GM15510 (cell line): Measurements from ENCODE around the gene HIVEP2.

Experiments
- POLR2A ChIP-seq: IDR thresholded peaks from 3 replicates; pipeline ENCODE4 v1.6.1; 2011; ENCODE audit warnings: borderline replicate concordance; ENCODE audit not compliant: insufficient read length; ENCODE audit errors: extremely low read depth

HIVEP2 gene

DNA sequence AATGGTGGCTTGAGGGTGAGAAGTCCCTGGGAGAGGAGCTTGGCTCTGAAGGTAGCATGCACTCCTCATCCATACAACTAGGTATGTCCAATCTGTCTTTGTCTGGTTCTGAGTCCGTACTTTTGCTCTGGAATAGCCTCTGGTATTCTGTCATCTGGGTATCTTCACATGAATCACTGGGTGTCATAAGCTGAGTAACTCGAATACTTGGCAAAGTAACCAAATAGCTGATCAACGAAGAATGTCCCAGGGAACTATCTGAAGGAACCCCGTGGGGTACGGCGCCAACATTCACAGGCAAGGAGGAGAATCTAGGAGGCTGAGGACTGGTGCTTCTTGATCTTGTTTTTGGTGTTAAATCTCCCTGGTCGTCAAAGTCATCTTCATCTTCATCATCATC, 184.8 kb downstream of the HIVEP2 start:
- no peak for TF ChIP-seq POLR2A

DNA sequence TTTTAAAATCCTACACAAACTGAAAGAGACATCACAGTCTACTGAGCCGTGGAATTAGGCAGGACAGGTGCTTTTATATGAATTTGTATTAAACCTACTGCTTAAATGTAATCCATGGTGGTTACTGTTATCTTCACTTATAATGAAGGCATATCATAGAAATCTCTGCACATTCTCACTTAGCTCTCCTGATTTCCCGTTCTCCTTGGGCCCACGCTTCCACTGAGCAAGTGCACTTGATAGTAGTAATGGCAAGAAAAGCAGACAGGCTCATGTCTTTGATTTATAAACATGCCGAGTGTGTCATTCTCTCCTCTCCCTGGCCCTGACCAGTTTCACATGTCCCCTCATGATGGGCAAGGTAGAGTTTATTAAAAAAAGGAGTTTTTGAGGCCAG, 186.3 kb downstream of the HIVEP2 start:
- no peak for TF ChIP-seq POLR2A

DNA sequence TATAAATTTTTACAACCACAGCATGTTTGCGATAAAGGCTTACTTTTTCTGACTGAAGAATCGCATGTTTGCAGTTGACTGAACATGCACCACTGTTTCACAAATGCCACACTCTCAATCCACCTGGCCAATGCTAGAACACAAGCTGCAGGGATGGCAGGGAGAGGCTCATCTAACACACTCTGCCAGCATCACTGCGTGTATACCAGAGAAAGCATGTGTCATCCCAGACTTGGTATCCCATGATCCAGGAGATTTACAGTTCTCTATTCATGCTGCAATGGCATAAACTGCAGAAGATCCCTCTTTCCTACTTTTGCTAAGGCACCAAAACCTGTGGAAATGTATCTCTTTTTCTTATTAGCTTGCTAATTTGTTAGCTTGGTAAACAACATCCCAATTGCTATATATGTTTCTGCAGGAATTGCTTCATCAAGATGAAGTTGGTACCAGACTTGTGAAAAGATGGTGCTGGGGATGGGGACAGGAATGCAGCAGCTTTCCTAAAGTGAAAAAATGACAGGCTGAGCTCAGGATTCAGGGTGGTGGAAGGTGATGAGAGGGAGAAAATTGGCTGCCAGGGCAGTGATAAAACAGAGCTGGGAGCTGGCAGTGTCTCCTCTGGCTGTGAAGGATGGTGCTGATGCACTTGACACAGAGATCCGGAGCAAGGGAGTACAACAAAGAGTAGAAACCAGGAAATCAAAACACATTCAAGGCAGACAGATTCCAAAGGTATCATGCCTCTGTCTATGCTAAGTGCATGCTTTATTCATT, 186.9 kb downstream of the HIVEP2 start:
- TF ChIP-seq POLR2A = no peak

DNA sequence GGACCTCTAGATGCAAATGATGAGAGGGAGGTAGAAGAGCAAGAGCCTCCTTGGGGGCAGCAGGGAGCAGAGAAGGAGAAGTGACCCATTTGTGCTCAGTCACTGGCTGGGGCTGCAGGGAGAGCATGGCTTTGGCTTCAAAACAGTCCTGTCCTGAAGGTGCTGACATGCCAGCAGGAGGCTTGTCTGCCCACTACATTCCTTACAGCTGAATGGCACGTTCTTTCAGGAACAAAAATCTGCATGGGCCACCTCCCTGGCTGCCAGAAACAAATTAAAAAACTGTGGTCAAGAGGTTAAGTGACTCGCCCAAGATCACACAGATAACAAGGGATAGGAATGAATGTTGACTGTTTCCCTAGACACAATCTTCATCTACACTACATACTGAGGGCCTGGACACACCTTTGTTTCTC, 188.8 kb downstream of the HIVEP2 start:
- no peak for TF ChIP-seq POLR2A

DNA sequence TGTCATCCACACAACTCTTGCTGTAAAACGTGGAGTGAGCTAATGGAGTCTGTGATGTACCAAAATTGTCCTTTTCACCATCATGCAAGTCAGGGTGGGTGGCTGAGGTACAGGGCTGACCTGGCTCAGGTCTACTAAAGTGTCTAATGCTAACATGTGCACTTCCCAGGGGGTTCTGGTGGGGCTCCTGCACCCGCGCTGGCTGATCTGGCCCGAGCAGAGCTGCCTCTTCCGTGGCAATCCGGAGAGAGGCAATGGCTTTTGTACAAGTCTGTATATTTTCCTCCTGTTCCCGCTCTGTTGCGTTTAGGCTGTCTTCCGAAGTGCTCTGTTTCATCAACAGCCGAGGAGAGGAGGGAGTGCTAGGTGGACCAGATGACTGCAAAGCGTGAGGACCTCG, 191.8 kb downstream of the HIVEP2 start:
- no peak for TF ChIP-seq POLR2A

DNA sequence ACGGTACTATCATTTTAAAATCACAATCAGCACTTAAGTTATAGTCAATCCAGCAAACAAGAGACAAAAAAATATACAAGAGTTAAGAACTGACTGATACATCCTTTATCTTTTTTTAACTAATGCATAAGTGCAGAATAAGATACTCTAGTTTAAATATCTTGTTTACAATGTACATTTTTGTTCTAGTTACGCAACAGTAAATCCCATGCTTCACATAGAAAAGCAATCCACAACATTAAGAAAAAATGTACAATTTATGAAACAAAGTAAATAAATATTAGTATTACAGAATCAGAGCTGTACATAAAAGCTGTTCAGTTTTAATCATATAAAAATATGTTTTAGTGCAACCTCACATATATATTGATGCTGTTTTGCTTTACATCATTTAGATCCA, 192.6 kb downstream of the HIVEP2 start:
- no peak for TF ChIP-seq POLR2A

DNA sequence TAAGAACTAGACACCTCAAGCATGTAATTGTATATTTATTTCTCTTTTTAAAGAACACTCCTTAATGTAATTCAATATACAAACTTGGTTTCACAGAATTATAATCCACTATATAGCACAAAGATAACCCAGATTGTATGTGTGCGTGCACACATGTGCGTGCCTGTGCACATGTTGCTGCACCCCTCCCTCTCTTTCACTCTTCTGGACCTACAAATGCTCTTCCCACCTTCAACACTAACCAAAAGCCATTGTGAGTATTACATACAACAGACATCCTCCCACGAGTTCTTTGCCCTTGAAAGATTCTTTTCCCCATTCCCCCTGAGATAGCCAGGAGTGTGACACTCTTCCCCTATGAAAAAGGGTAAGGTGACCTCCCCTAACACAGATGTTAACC, 193.5 kb downstream of the HIVEP2 start:
- no peak for TF ChIP-seq POLR2A

DNA sequence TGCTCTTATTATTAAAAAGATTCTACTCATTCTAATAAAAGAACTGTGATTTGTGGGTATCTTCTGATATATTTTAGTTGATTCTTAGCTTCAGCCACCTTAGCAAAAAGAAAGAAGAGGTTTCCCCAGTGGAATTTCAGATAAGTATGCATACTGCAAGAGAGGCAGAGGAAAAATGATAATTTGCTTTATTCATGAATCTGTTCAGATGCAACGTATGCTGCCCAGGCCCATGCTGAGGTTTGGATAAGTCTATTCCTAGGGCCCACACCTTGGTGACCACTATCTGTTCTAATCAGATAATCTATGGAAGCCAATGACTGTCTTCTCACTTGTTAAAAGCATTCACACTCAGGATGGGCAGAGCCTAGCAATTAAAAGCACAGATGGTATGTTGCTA, 194.0 kb downstream of the HIVEP2 start:
- TF ChIP-seq POLR2A = no peak

DNA sequence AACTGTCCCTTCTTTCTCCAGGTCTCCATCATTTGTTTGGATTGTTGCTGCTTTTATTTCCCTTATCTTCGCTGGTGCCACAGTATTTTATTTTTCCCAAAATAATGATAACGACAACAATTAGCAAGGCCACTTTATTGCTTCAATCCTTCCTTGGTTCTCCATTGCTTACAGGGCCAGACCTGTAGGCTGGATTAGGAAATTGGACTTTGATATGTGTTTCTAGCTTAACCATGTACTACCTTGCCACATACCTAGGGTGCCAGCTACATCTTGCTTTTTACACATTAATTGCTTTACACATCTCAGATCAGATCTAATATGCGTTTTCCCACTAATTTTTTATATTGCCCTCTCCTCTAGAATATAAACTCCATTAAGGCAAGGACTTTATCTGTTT, 195.4 kb downstream of the HIVEP2 start:
- no peak for TF ChIP-seq POLR2A

DNA sequence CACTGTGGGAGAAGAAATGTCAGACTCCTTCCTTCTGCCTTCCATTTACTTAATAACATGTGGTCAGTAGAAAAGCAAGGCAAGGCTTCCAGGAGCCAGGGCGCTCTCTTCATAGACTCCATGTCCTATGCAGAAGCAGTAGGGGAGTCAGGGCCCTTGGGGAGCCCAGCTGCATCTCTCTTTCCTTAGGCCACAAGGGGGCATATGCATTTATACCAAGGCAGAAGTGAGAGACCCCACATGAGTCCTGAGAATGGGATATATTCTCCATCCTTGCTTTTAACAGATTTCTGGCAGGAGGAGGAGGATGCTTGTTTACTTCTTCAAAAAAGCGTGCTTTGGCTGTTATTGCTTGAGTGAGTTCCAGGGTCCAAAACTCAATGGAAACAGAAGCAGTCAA, 198.5 kb downstream of the HIVEP2 start:
- TF ChIP-seq POLR2A = no peak

DNA sequence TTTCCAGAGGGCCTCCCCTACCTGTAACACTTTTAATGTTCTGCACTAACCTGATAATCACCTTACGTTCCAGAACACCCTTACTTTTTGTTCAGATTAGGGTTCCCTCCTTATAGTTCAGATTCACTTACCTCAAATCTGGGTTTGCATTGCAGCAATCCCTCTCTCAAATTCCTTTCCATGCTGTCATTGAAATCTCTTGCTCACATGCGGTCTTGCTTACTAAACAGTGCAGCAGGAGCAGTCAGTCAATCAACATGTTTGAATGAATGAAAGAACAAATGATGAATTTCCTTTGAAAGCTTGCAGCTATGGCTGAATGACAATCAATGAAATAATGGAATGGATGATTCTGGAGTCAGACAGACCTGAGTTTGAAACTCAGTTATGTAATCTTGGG, 200.1 kb downstream of the HIVEP2 start:
- TF ChIP-seq POLR2A = no peak

DNA sequence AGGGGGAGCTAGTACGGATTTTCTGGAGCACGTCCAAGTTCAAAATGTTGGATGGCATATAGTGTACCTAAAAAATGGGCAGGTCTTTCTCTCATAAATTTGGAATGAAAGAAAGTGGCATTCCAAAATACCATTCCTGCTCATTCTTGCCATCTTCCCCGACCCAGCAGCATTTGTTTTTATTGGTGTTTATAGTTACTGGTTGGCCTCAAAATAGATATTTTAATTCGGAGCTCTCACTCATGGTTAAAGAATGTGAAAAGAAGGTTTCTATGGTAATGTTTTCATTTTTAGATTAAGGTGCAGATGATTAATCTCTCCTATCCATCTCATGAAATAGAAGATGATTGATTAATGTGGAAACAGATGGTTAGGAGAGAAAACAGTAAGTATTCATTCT, 204.5 kb downstream of the HIVEP2 start:
- no peak for TF ChIP-seq POLR2A

DNA sequence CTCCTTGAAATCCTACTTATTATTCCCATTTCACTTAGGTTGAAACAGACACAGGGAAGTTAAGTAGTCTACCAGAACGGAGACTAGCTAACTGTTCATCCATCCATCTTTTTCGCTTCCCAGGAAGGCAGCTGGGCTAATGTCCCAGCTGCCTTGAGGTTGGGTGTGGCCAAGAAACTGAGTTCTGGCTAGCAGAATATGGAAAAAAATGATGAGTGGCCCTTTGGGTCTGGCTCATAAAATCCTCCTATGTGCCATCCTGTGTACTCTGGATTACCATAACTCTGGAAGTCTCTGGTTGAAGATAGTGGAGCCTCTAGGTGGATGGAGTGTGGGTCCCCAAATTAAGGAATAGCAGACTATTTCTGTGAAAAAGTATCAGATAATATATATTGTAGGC, 206.2 kb downstream of the HIVEP2 start:
- TF ChIP-seq POLR2A = no peak

DNA sequence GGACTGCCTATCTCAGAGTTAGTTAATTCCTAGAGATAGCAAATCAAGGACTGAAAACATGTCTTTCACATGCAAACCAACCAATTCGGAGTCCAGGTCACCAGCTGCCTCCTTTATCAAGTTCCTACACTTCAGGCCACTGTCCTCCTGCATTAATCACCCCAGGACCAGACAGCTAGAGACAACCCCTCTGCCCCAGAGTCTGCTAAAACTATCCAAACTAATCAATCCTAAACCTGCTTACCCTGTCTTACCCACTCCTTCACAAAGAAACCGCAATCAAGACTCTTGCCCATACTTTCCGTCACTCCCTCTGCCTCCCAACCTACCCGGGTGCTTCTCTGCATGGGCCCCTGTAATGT, 207.0 kb downstream of the HIVEP2 start:
- TF ChIP-seq POLR2A = no peak

DNA sequence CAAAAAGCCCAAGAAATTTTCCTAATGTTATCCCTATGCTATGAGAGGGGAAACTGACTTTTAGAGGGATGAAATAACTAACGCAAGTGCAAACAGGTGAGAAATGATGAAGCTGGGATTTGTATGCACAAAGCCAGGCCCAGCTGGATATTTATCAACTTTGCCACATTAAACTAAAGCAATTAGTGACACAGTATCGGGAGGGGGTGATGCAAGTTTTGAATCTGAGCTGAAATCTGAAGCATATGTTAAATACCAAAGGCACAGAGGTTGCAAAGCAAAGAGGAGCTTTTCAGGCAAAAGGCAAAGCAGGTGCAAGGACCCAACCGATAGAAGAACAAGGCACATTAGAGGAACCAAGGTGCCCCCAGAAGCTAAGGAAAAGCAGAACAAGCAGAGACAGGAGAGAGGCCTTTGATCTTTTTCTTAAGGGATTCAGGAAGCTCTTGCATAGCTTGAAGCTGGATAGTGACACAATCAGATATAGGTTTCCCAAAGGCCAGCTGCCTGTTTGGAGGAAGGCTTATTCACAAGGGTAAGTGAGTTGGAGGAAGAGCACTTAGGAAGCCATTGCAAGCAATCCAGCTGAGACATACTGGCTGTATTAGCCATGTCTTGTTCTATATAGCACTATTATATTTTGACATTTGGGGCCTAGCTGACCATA, 207.5 kb downstream of the HIVEP2 start:
- TF ChIP-seq POLR2A = no peak

DNA sequence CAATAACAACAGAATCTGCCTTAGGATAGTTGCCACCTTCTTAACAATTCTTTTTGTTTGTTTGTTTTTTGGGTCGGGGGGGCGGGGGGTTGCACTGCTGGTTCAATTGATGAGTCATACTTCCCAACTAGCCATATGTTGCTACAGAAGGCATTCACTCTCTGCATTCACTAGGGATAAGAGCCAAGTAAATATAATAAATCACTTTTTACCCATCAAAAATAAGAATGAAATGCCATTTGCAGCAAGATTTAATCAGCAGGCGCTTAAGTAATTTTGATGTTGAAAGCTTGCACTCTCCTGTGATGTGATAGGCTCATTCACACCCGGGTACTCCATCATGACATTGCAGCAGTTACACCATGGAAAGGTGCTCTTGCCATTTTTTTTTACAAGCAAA, 209.8 kb downstream of the HIVEP2 start:
- TF ChIP-seq POLR2A = no peak

DNA sequence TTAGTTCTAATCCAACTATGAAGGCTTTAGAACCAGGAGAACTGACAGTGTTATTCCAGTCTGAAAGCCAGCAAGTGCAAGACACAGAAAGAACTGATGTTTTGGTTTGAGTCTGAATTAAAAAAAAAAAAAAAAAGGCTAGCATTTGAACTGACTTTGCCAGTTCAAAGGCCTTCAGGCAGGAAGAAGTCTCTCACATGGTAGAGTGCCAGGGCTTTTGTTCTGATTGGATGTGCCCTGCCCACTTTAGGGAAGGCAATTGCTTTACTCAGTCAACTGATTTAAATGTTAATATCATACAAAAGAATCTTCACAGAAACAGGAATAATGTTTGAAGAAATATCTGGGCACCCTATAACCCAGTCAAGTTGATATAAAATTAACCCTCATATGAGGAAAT, 212.2 kb downstream of the HIVEP2 start:
- no peak for TF ChIP-seq POLR2A

DNA sequence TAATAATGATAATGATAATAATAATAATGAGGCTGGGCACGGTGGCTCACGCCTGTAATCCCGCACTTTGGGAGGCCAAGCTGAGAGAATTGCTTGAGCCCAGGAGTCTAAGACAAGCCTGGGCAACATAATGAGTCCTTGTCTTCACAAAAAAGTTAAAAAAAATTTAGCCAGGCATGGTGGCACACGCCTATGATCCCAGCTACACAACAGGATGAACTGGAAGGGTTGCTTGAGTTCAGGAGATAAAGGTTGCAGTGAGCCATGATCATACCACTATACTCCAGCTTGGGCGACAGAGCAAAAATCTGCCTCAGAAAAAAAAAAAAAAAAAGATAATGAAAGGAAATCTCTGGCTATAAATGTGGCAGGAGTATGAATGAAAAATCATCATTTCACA, 213.4 kb downstream of the HIVEP2 start:
- no peak for TF ChIP-seq POLR2A

DNA sequence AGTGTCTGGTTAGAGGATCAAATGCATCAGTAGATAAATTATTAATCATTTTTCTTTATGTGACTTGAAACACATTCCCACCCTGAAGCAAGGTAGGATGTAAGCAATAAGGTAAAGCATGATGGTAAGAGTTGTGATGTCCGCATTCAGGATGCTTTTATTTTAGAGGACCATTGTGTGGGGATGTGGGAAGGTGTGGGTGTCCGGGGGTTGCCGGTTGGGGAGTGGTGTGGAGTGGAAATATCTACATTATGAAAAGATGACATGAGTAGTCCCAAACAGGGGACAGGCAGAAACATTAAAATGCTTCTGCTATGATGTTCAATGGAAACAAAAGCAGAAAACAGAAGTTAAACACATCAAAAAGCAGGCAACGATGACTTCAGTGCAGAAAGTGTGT, 215.4 kb downstream of the HIVEP2 start:
- TF ChIP-seq POLR2A = no peak
